ENCODE data around the gene RAB11A.

- TF ChIP-seq CTCF (IDR thresholded peaks at IDR 0.05; ENCODE audit: borderline replicate concordance, extremely low read depth, low read length, poor library complexity, severe bottlenecking) = no peak
- no peak for TF ChIP-seq EZH2 (IDR thresholded peaks at IDR 0.05; ENCODE audit: borderline replicate concordance, low read depth, low read length, severe bottlenecking)
These were observed 31.7 kb upstream of the RAB11A start for GRCh38 chr15:65837301-65838294.

Data from DND-41 (cell line).